CD4-positive, alpha-beta T cell treated with Interferon gamma for 1 hour (primary cell): ENCODE data around the gene WSB2.
"Not testable (repeated sequence)": the region's sequence is repeated elsewhere in the genome, so short reads cannot be mapped to it uniquely, and the experiment has no call there.

Experiments
- DNase-seq: peaks from one replicate; pipeline ENCODE4 v3.0.0-alpha.2; 2020

WSB2 gene

DNA sequence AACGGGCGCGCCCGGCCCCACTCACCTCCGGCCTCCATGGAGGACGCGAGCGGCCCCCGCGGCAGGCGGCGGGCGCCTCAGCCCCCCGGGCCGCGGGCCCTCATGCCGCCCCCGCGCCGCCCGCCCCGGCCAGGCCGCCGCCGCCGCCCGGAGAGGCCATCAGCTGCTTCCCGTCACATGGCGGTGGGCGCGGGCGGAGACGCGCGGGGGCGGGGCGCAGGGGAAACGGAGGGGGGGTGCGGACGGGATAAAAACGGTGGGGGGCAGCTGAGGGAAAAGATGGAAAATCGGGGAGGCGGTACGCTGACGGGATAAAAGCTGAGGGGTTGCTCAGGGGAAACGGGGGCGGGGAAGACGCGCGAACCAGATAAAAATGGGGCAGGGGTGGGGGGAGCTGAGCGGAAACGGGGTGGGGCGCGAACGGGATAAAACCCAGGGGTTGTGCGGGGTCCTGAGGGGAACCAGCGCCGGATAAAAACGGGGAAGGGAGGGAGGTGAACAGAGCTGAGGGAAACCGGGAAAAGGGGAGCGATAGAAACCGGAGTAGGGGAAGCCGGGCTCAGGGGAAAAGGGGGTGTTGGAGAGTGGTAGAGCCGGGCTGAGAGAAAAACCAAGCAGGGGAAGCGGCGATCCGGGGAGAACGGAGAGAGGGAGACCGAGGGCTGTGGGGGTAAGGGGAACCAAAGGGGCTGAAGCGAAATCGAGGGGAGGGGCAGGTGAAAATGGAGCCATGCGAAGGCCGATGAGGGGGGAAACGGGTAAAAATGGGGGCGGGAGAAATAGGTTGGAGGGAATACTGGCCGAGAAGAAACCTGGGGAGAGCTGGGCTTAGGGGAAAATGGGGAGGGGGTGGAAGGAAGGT lies at the start of gene WSB2:
Gene WSB2, minus strand, starts transcription at position 169 of the 862 bp plus-strand sequence. Its CDS starts 131 bp downstream, at position 38.
- peak; percentile 41 for DNase-seq

- DNase-seq, result no peak
Measured at GRCh38 chr12:118109088-118109487, 48.1 kb upstream of the WSB2 start.

GRCh38 chr12:118107694-118108093 lies 46.7 kb upstream of the WSB2 start:
- DNase-seq, result no peak

DNA sequence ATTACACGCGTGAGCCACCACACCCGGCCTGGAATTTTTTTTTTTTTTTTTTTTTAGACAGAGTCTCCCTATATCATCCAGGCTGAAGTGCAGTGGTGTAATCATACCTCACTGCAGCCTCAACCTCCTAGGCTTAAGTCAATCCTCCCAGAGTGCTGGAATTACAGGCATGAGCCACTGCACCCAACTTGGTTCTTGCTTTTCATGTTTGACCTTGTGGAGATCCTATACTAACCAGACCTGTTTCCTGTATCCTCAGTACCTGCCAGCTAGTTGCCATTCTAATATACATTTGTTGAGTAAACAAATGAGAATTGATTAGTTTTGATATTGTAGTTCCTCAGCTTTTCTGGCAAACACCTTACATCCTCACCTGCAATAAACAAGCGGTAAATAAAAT lies 46.0 kb upstream of the WSB2 start:
- DNase-seq, result no peak

DNA sequence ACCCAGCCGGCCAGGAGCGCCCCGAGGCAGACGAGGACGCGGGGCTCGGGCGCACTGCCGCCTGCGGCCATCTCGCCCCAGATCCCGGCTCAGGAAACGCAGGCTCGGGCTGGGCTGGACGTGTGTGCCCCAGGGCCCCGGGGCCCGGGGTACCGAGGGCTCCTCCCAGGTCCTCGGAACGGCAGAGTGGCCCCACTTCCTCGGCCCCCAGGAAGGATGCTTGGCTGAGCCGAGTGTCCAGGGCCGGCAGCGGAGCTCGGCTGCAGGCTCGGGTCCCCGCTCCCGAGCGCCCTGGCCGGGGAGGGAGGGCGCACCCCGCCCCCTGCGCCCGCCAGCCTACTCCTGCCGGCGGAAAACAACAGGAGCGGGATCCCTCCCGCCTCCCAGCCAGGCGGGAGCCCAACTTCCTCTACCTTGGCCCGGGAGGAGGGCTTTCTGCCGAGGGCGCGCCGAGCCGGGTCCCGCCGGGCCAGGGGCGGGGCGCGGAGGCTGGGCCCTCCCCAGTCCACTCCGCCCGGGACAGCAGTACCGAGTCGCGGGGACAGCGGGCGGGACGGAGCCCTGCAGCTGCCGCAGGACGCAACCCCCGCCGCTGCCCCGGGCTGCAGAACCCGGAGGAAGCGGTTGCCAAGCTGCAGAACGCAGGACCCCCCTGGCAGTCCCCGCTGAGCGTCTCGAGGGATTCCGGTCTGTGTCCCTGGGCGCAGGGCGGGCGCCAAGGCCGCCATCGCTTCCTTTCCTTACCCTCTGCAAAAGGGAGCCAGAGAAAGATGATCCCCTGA lies 42.8 kb upstream of the WSB2 start, which contains the start of gene VSIG10:
Gene VSIG10, minus strand, starts transcription at position 411 of the 782 bp plus-strand sequence. Its CDS starts 340 bp downstream, at position 71.
- peak; percentile 2 for DNase-seq

DNA sequence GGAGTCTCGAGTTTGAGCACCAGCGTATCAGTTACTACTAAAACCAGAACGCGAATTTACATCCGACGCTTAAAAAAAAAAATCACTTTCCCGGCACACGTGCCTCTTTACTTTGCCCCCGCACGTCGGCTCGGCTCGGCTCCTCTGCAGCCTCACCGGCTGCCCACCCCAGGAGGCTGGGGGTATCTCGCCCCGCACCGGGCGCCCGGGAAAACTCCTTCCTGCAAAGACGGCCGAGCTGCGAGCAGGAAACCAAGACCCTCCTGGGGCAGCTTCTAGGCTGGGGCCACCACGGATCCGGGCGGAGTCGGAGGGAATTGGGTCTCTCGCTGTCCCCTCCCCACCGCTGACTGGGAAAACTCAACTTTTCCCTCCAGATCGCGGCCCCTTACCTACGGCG lies 42.2 kb upstream of the WSB2 start:
- no peak for DNase-seq

DNA sequence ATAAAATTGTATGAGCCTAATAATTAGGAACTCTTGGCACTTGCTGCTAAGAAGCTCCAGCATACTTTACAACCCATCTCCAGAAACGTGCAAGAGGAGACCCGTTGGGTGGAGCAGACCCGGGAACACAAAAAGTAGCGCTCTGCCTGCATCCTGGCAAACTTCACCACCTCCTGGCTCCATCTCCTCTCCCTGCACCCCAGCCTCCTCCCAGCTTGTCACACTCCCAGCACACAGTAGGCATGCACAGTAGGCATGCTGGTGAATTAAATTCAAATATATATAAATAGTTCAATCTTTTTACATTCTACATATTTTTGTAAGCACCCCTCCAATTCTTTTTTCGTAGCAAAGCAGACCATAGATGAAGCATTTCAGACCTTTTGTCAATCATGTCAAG lies 41.6 kb upstream of the WSB2 start:
- DNase-seq, result no peak

GRCh38 chr12:118102070-118102469 lies 41.1 kb upstream of the WSB2 start:
- DNase-seq, result no peak

DNA sequence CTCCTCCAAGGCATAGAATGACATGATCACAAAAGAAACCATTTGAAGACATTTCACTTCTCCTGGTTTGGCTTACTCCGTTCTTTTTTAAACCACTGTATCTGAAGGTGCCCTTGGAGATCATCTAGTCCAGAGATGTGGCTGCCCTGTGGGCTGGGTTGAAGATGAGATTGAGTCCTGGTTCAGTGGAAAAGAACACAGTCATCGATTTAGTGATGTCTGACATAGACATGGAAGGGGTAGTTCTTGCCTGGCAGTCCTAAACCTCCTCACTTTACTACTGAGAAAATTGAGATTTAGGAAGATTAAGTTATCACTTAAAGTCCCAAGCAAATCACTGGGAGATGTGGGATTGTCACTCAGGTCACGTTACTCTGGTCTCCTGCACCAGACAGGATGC lies 40.1 kb upstream of the WSB2 start:
- DNase-seq, result no peak

DNA sequence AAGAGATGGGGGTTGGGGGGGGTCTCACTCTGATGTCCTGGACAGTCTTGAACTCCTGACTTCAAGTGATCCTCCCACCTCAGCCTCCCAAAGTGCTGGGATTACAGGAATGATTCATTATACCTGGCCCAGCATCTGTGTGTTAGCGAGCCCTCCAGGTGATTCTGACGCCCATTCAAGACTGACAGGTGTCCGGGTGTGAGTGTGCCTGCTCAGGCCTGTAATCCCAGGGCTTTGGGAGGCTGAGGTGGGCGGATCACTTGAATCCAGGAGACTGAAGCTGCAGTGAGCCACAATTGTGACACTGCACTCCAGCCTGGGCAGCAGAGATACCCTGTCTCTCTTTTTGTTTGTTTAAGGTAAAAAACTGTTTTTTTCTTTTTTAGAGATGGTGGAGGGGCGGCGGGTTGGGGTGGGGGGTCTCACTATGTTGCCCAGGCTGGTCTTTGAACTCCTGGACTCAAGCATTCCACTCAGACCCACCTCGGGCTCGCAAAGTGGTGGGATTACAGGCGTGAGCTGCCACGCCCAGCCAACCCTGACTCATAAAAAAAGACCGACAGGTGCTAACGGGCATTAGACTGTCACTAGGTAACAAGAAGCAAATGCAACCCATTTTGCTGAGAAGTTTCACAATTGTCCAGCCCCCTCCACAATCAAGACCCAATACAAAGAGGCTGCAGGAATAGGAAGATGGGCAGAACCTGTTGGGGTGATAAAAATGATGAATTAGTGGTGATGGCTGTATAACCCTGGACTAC lies 38.1 kb upstream of the WSB2 start:
- no peak for DNase-seq

DNA sequence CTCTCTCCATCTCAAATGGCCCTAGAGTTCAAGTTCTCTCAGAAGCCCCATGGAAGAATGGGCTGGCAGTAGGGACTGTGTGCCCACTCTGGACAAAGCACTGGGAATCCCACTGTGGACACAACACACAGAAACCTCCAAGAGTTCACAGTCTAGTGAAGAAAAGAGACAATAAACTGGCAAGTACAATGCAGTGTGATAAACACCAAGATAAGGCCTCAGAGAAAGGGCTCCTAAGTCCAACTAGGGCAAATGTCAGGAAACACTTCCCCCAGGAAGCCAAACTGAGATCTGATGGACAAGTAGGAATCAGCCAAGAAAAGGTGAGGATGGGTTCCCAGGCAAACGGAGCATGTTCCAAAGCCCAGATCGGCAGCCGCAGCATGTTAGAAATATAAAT lies 37.4 kb upstream of the WSB2 start:
- no peak for DNase-seq

DNA sequence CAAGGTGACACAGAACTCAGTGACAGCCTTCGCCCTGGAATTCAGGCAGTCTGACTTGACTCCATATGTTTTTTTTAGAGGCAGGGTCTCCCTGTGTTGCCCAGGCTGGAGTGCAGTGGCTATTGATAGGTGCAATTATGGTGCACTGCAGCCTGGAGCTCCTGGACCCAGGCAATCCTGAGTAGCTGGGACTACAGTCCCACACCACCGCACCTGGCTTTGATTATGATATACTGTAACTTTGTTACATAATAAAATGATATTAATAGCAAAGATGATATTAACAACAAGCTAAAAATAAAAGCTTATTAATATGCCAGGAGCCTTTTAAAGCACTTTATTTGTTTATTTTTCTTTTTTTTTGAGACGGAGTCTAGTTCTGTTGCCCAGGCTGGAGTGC lies 33.1 kb upstream of the WSB2 start:
- no peak for DNase-seq

DNA sequence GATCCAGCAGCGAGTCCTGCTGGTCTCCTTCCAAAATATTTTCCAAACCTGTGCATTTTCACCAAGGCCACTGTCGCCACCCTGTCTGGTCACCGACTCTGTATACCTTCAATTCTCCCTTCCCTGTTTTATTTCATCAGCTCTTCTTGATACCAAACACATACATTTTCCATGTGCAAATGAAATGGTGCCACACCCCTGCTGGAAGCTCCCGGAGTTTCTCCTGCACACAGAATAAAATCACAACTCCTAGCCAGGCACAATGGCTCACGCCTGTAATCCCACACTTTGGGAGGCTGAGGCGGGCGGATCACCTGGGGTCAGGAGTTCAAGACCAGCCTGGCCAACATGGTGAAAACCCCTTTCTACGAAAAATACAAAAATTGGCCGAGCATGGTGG lies 28.8 kb upstream of the WSB2 start:
- DNase-seq, result no peak

GRCh38 chr12:118082161-118082560 lies 21.2 kb upstream of the WSB2 start:
- no peak for DNase-seq

GRCh38 chr12:118081521-118081920 lies 20.5 kb upstream of the WSB2 start:
- not testable (repeated sequence) for DNase-seq

- no peak for DNase-seq
Measured at GRCh38 chr12:118073768-118074167, 12.8 kb upstream of the WSB2 start.

- DNase-seq, result no peak
Measured at GRCh38 chr12:118070650-118071049, 9.7 kb upstream of the WSB2 start.

GRCh38 chr12:118068445-118068844 lies 7.5 kb upstream of the WSB2 start:
- DNase-seq, result no peak

GRCh38 chr12:118065380-118065779 lies 4.4 kb upstream of the WSB2 start:
- no peak for DNase-seq

GRCh38 chr12:118064608-118065007 lies 3.6 kb upstream of the WSB2 start:
- DNase-seq, result no peak

- DNase-seq, result no peak
Measured at GRCh38 chr12:118063576-118064391, 2.8 kb upstream of the WSB2 start.
